ENCODE measurements around the gene SHROOM2.
"Not testable (repeated sequence)": the region's sequence is repeated elsewhere in the genome, so short reads cannot be mapped to it uniquely, and the experiment has no call there.

The SHROOM2 gene

DNA sequence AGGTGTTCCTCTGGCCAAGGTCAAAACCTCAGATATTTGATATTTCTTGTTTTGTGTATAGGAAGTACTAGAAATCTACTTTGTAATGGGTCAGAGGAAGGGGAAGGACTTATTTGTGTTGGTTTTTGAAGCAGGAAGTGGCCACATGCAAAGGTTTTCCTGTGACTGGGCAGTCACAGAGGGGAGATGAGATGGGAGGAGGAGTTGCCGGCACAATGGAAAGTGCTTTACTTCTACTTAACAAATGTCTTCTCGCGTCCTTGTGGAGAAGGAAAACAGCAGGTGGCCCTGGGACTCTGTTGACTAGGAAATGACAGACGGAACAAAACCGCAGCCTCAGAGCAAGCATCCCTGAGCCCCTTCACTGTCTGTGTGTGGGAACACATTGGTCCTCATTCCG lies 46.6 kb downstream of the SHROOM2 start:
- DNase-seq: no peak

DNA sequence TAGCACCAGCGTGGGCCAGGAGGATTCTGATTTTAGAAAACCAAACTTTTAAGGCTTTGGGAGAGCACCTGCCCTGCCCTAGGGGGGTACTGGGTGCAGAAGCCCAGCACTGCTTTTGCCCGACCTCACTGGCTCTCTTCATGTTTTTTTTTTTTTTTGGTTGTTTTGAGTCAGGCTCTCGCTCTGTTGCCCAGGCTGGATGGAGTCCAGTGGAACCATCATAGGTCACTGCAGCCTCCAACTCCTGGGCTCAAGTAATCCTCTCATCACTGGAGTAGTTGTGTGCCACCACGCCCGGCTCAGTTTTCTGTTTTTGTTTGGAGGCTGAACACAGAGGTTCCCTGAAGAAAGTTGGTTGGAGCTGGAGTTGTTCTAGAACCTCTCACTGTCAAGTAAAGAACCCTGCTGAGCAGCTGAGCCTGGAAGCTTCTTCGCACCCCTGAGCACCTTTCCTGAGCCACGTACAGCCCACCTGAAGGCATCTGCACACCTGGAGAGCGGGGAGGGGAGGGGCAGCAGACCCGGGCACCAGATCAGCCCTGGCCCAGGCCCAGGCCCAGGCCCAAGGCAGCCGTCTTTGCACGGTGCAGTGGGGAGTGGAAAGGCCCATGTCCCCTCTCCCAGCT lies 49.5 kb downstream of the SHROOM2 start:
- no peak for DNase-seq

GRCh38 chrX:9842541-9842940 lies 56.3 kb downstream of the SHROOM2 start:
- no peak for DNase-seq

DNA sequence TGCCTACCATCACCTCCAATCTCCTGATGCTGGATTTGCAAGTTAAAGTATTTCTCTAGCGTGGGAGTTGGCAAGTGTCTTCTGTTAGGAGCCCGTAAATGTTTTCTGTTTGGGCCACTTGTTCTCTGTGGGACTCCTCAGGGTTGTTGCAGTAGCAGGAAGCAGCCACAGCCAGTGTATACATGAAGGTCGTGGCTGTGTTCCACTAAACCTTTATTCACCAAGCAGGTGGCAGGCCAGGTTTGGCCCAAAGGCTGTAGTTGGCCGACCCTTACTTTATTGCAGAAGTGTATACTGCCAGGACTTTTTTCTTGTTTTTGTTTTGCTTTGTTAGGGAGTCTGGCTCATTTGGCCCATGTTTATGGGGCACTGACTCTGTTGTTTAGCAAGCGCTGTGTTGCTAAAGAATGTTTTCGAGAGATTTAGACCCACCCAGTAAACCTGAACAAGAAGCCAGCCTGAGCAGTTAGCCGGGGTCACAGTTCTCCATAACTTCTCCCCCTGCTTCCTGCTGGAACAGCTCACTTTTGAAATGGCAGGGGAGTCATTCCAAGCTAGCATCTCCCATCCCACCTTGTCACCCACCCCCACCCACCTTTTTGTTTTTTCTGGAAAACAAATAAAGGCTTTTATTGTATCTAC lies 58.8 kb downstream of the SHROOM2 start:
- DNase-seq: no peak

GRCh38 chrX:9845578-9845952 lies 59.3 kb downstream of the SHROOM2 start:
- DNase-seq: no peak

GRCh38 chrX:9846631-9847030 lies 60.4 kb downstream of the SHROOM2 start:
- no peak for DNase-seq

DNA sequence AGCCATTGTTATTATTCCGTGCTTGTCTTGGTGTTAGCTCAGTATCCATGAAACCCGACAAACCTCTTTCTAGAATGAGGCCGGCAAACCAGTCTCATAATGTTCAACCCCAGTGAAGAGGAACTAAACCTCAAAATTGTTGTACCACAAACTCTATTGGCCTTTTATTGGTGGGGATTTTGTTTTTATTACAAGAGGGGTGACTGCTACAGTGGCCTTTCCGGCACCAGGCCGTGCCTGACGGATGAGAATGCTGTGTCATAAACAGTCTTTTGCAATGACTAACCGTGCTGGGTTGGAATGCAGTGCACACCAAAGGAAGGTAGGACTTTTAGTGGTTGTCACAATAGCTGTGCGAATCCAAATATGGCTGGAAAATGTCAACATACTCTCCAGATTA lies 60.8 kb downstream of the SHROOM2 start:
- DNase-seq: no peak

DNA sequence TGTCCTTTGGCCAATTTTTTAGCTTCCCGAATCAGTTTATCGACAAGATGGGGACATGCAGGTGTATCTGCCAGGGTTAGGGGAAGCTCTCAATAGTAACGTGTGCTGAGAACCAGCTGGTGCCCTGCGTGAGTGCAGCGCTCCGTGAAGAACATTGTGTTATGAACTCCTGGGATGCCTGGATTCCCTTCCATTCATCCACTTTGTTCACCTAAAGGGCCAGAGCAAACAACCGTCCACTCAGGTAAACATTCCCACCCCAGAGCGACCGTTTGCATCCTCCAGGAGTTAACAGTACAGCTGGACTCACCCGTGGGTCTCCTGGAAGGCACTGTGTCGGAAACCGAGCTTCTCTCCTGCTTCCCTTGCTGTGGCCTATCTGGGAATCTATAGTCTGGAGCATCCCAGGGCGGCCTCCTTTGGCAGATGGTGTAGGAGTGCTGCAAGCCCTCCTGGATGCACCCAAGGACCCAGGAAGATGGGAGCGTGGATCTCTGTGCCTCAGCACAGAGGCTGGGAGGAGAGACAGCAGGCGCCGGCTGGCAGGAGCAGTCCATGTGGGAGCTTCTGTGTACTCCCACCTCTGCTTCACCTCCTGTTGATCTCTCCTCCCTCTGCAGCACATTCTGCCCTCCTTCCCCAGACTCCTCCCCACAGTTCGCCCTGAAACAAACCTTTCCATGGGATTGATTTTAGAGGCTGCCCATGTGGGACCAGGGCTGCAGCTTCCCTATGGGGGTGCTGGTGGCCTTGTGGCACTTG lies 62.7 kb downstream of the SHROOM2 start:
- DNase-seq: peak; percentile 2

GRCh38 chrX:9851890-9852289 lies 65.7 kb downstream of the SHROOM2 start:
- no peak for DNase-seq

GRCh38 chrX:9853307-9853706 lies 67.1 kb downstream of the SHROOM2 start:
- no peak for DNase-seq

- no peak for DNase-seq
These were observed 69.5 kb downstream of the SHROOM2 start for GRCh38 chrX:9855561-9856283.

- DNase-seq: no peak
These were observed 70.4 kb downstream of the SHROOM2 start for GRCh38 chrX:9856588-9856987.

DNA sequence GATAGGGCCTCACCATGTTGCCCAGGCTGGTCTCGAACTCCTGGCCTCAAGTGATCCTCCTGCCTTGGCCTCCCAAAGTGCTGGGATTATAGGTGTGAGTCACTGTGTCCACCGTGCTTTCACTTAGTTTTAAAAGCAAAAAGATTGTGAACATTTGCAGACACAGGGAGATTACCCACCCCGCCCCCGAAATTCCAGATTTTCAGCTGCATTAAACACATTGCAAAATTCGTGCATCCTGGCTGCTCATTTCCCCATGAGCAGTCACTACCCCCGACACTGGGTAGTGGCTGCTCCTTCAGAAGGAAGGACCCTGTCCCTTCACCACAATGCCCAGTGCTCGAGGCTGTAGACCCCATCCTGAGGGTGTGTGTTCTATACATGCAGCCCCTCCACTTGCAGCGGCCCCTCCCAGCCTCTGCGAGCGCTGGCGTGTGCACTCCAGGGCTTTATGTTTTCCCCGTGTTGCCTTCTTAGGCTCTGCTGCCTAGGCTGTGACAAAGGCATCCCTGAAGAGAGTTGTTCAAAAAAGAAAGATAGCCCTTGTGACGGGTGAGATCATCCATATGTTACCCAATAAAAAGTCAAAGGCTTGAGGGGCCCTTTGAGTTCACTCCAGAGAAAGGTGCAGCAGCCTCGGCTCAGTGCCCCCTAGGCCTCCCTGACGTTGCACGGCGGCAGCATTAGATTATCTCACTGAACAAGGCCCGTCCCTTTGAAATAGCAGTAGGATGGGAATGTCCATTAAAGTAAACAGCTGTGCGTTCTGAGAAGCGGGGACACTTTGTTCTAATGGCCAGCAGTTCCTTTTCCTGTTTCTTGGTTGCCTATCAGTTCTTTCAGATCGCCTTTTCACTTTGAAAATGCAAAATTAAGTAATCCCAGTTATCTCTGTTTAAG lies 71.6 kb downstream of the SHROOM2 start:
- no peak for DNase-seq

DNA sequence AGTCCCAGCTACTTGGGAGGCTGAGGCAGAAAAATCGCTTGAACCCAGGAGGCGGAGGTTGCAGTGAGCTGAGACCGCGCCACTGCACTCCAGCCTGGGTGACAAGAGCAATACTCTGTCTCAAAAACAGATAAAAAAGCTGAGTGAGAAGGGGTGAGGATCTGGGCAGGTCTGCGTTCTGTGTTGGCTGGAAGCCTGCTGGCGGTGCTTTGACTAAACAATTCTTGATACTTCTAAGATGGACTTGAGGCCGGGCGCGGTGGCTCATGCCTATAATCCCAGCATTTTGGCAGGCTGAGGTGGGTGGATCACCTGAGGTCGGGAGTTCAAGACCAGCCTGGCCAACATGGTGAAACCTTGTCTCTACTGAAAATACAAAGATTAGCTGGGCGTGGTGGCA lies 72.5 kb downstream of the SHROOM2 start:
- DNase-seq: not testable (repeated sequence)

GRCh38 chrX:9859711-9860555 lies 73.7 kb downstream of the SHROOM2 start:
- no peak for DNase-seq

- no peak for DNase-seq
These were observed 74.6 kb downstream of the SHROOM2 start for GRCh38 chrX:9860826-9861225.

GRCh38 chrX:9861711-9862110 lies 75.5 kb downstream of the SHROOM2 start:
- no peak for DNase-seq

- no peak for DNase-seq
These were observed 76.3 kb downstream of the SHROOM2 start for GRCh38 chrX:9862525-9862924.

- no peak for DNase-seq
These were observed 76.7 kb downstream of the SHROOM2 start for GRCh38 chrX:9862953-9863352.

GRCh38 chrX:9864011-9864410 lies 77.8 kb downstream of the SHROOM2 start:
- DNase-seq: no peak

- DNase-seq: no peak
These were observed 79.7 kb downstream of the SHROOM2 start for GRCh38 chrX:9865804-9866472.

All from NCI-H510A (cell line).